ENCODE measurements around the gene ZFPL1.
A peak's percentile ranks its signal among the peaks of the same experiment; 100 is the strongest.

ZFPL1 gene

GRCh38 chr11:65083834-65084597 lies at the start of gene ZFPL1, which contains the start of gene CDCA5:
ZFPL1 (plus strand) TSS chr11:65084222; CDS start chr11:65084699, 477 bp downstream.
CDCA5 (minus strand) TSS chr11:65084040; CDS start chr11:65083978, 62 bp downstream.
- Histone ChIP-seq H3K9me3 (ENCODE audit: control insufficient read depth, insufficient read depth, low read length) (no peaks in the 10 kb centered on the region), H3K9ac (ENCODE audit: low read depth, low read length) (peak within 1 kb of the TSS; percentile 93), H3K4me1 (ENCODE audit: control insufficient read depth, insufficient read depth, low read length) (peaks cover 5% of the 10 kb centered on the region), H3K27me3 (ENCODE audit: control insufficient read depth, insufficient read depth, low read length) (no peaks in the 10 kb centered on the region), H3K4me3 (ENCODE audit: low read depth, low read length) (peak within 1 kb of the TSS; percentile 96), H3K36me3 (ENCODE audit: control insufficient read depth, insufficient read depth, low read length) (peaks cover 35% of the 10 kb centered on the region)

DNA sequence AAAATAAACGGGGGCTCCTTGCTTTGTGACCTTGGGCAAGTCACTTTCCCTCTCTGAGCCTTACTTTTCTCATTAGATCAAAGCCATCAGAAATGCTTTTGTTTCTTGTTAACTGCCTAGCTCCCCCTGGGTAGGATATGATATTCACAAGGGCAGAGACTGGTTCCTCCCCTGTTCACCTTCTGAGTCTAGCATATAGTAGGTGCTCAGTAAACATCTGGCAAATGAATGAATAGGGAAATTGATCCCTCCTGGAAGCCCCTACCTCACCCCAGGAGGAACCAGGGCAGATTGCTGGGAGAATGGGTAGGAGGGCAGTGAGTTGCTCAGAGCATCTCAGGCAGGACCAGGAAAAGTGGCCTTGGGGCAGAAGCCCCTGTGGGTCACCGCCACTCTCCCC lies 49.6 kb upstream of the ZFPL1 start:
- Histone ChIP-seq H3K9me3 (ENCODE audit: control insufficient read depth, insufficient read depth, low read length) (no peaks in the 10 kb centered on the region), H3K27me3 (ENCODE audit: control insufficient read depth, insufficient read depth, low read length) (no peaks in the 10 kb centered on the region)

DNA sequence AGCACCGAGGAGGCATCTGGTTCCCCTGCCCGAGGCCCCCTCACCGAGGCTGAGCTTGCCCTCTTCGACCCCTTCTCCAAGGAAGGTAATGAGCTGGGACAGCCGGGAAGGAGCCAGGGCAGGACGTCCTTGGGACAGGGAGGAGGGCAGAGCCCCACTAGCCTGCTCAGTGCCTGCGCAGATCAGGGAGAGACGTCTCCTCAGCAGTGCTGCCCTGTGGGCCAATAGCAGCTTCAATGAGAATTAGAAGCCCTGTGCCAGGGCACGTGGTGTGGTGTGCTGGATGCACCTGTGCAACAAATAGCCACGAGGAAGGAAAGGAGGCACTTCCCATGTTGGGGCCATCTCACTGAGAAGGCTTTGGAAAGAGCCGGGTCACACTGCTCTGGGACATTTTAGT lies 48.4 kb upstream of the ZFPL1 start:
- no peaks in the 10 kb centered on the region for H3K27me3 ChIP-seq (ENCODE audit: control insufficient read depth, insufficient read depth, low read length)
- H3K9ac ChIP-seq (ENCODE audit: low read depth, low read length) = no peak overlapping the region
- no peaks in the 10 kb centered on the region for H3K9me3 ChIP-seq (ENCODE audit: control insufficient read depth, insufficient read depth, low read length)
- H3K36me3 ChIP-seq (ENCODE audit: control insufficient read depth, insufficient read depth, low read length) = peaks cover 4% of the 10 kb centered on the region
- H3K4me3 ChIP-seq (ENCODE audit: low read depth, low read length) = no peak overlapping the region
- no peaks in the 10 kb centered on the region for H3K4me1 ChIP-seq (ENCODE audit: control insufficient read depth, insufficient read depth, low read length)

More for the DNA sequence above, 49.6 kb upstream of the ZFPL1 start:
- no peak overlapping the region for H3K4me3 ChIP-seq (ENCODE audit: low read depth, low read length)
- no peaks in the 10 kb centered on the region for H3K4me1 ChIP-seq (ENCODE audit: control insufficient read depth, insufficient read depth, low read length)
- no peak overlapping the region for H3K9ac ChIP-seq (ENCODE audit: low read depth, low read length)
- peaks cover 4% of the 10 kb centered on the region for H3K36me3 ChIP-seq (ENCODE audit: control insufficient read depth, insufficient read depth, low read length)

DNA sequence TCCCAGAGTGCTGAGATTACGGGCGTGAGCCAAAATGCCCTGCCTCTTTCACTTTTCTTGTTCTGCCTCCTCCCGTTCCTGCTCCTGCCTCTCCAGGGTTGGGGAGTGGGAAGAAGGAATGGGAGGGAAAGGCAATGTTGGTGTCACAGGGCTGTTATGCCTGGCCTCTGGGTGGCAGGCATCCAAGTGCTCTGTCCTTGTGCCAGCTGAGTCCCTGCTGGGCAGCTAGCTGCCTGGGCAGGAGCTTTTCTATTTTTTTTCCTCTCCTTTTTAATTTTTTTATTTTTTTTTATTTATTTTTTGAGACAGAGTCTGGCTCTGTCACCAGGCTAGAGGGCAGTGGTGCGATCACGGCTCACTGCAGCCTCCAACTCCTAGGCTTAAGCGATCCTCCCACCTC lies 47.1 kb upstream of the ZFPL1 start:
- H3K36me3 ChIP-seq (ENCODE audit: control insufficient read depth, insufficient read depth, low read length) = peaks cover 4% of the 10 kb centered on the region

GRCh38 chr11:65040520-65040846 lies 43.5 kb upstream of the ZFPL1 start:
- Histone ChIP-seq H3K4me1 (ENCODE audit: control insufficient read depth, insufficient read depth, low read length) (no peaks in the 10 kb centered on the region), H3K4me3 (ENCODE audit: low read depth, low read length) (peak overlapping the region; percentile 78), H3K36me3 (ENCODE audit: control insufficient read depth, insufficient read depth, low read length) (no peaks in the 10 kb centered on the region), H3K9me3 (ENCODE audit: control insufficient read depth, insufficient read depth, low read length) (no peaks in the 10 kb centered on the region), H3K9ac (ENCODE audit: low read depth, low read length) (no peak overlapping the region), H3K27me3 (ENCODE audit: control insufficient read depth, insufficient read depth, low read length) (no peaks in the 10 kb centered on the region)

More for the DNA sequence above, 47.1 kb upstream of the ZFPL1 start:
- no peak overlapping the region for H3K9ac ChIP-seq (ENCODE audit: low read depth, low read length)
- H3K27me3 ChIP-seq (ENCODE audit: control insufficient read depth, insufficient read depth, low read length) = no peaks in the 10 kb centered on the region
- H3K4me3 ChIP-seq (ENCODE audit: low read depth, low read length) = no peak overlapping the region
- H3K4me1 ChIP-seq (ENCODE audit: control insufficient read depth, insufficient read depth, low read length) = no peaks in the 10 kb centered on the region
- no peaks in the 10 kb centered on the region for H3K9me3 ChIP-seq (ENCODE audit: control insufficient read depth, insufficient read depth, low read length)

GRCh38 chr11:65040847-65041622 lies 43.0 kb upstream of the ZFPL1 start, which contains the start of gene SAC3D1:
SAC3D1 (plus strand) TSS chr11:65041210; CDS start chr11:65041293, 83 bp downstream.
- Histone ChIP-seq H3K36me3 (ENCODE audit: control insufficient read depth, insufficient read depth, low read length) (peaks cover 2% of the 10 kb centered on the region), H3K4me1 (ENCODE audit: control insufficient read depth, insufficient read depth, low read length) (no peaks in the 10 kb centered on the region), H3K4me3 (ENCODE audit: low read depth, low read length) (peak within 1 kb of the TSS; percentile 78)

DNA sequence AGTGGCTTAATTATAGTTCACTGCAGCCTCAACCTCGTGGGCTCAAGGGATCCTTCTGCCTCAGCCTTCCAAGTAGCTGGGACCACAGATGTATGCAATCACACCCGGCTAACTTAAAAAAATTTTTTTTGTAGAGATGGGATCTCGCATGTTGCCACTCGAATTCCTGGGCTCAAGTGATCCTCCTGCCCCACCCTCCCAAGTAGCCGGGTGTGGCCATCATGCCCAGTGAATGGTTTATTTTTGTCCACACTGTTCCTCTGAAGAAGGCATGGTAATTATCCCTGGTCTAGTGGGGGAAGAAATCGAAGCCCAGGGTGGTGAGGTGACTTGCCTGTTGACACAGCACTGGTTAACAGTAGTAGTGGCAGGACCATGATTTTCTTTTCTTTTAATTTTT lies 41.1 kb upstream of the ZFPL1 start:
- peaks cover 5% of the 10 kb centered on the region for H3K36me3 ChIP-seq (ENCODE audit: control insufficient read depth, insufficient read depth, low read length)
- no peaks in the 10 kb centered on the region for H3K4me1 ChIP-seq (ENCODE audit: control insufficient read depth, insufficient read depth, low read length)
- H3K9ac ChIP-seq (ENCODE audit: low read depth, low read length) = no peak overlapping the region
- H3K4me3 ChIP-seq (ENCODE audit: low read depth, low read length) = no peak overlapping the region
- H3K27me3 ChIP-seq (ENCODE audit: control insufficient read depth, insufficient read depth, low read length) = no peaks in the 10 kb centered on the region
- H3K9me3 ChIP-seq (ENCODE audit: control insufficient read depth, insufficient read depth, low read length) = no peaks in the 10 kb centered on the region

More at GRCh38 chr11:65040847-65041622, 43.0 kb upstream of the ZFPL1 start, which contains the start of gene SAC3D1:
- Histone ChIP-seq H3K27me3 (ENCODE audit: control insufficient read depth, insufficient read depth, low read length) (no peaks in the 10 kb centered on the region), H3K9me3 (ENCODE audit: control insufficient read depth, insufficient read depth, low read length) (no peaks in the 10 kb centered on the region), H3K9ac (ENCODE audit: low read depth, low read length) (peak within 1 kb of the TSS; percentile 70)

GRCh38 chr11:65043881-65044501 lies 40.0 kb upstream of the ZFPL1 start:
- peaks cover 5% of the 10 kb centered on the region for H3K36me3 ChIP-seq (ENCODE audit: control insufficient read depth, insufficient read depth, low read length)
- no peak overlapping the region for H3K4me3 ChIP-seq (ENCODE audit: low read depth, low read length)
- H3K9ac ChIP-seq (ENCODE audit: low read depth, low read length) = no peak overlapping the region

GRCh38 chr11:65045061-65045460 lies 39.0 kb upstream of the ZFPL1 start:
- Histone ChIP-seq H3K27me3 (ENCODE audit: control insufficient read depth, insufficient read depth, low read length) (peaks cover 6% of the 10 kb centered on the region), H3K9ac (ENCODE audit: low read depth, low read length) (no peak overlapping the region), H3K36me3 (ENCODE audit: control insufficient read depth, insufficient read depth, low read length) (peaks cover 5% of the 10 kb centered on the region), H3K4me3 (ENCODE audit: low read depth, low read length) (no peak overlapping the region), H3K4me1 (ENCODE audit: control insufficient read depth, insufficient read depth, low read length) (no peaks in the 10 kb centered on the region), H3K9me3 (ENCODE audit: control insufficient read depth, insufficient read depth, low read length) (no peaks in the 10 kb centered on the region)

More at GRCh38 chr11:65043881-65044501, 40.0 kb upstream of the ZFPL1 start:
- H3K4me1 ChIP-seq (ENCODE audit: control insufficient read depth, insufficient read depth, low read length) = no peaks in the 10 kb centered on the region
- peaks cover 6% of the 10 kb centered on the region for H3K27me3 ChIP-seq (ENCODE audit: control insufficient read depth, insufficient read depth, low read length)
- no peaks in the 10 kb centered on the region for H3K9me3 ChIP-seq (ENCODE audit: control insufficient read depth, insufficient read depth, low read length)

GRCh38 chr11:65045728-65046127 lies 38.3 kb upstream of the ZFPL1 start:
- H3K36me3 ChIP-seq (ENCODE audit: control insufficient read depth, insufficient read depth, low read length) = peaks cover 5% of the 10 kb centered on the region
- H3K27me3 ChIP-seq (ENCODE audit: control insufficient read depth, insufficient read depth, low read length) = peaks cover 6% of the 10 kb centered on the region
- H3K9me3 ChIP-seq (ENCODE audit: control insufficient read depth, insufficient read depth, low read length) = no peaks in the 10 kb centered on the region
- H3K9ac ChIP-seq (ENCODE audit: low read depth, low read length) = no peak overlapping the region
- H3K4me1 ChIP-seq (ENCODE audit: control insufficient read depth, insufficient read depth, low read length) = no peaks in the 10 kb centered on the region
- no peak overlapping the region for H3K4me3 ChIP-seq (ENCODE audit: low read depth, low read length)

- H3K9ac ChIP-seq (ENCODE audit: low read depth, low read length) = no peak overlapping the region
- peak overlapping the region; percentile 41 for H3K4me3 ChIP-seq (ENCODE audit: low read depth, low read length)
- H3K9me3 ChIP-seq (ENCODE audit: control insufficient read depth, insufficient read depth, low read length) = no peaks in the 10 kb centered on the region
- H3K4me1 ChIP-seq (ENCODE audit: control insufficient read depth, insufficient read depth, low read length) = no peaks in the 10 kb centered on the region
- peaks cover 5% of the 10 kb centered on the region for H3K36me3 ChIP-seq (ENCODE audit: control insufficient read depth, insufficient read depth, low read length)
- peaks cover 6% of the 10 kb centered on the region for H3K27me3 ChIP-seq (ENCODE audit: control insufficient read depth, insufficient read depth, low read length)
Measured at GRCh38 chr11:65047581-65048422, 36.2 kb upstream of the ZFPL1 start.
